GM15510 (cell line): ENCODE results near the gene ACAP3.

ENCODE experiments used
- POLR2A ChIP-seq: IDR thresholded peaks from 3 replicates; pipeline ENCODE4 v1.6.1; 2011; ENCODE audit warnings: borderline replicate concordance; ENCODE audit not compliant: insufficient read length; ENCODE audit errors: extremely low read depth

Gene ACAP3

DNA sequence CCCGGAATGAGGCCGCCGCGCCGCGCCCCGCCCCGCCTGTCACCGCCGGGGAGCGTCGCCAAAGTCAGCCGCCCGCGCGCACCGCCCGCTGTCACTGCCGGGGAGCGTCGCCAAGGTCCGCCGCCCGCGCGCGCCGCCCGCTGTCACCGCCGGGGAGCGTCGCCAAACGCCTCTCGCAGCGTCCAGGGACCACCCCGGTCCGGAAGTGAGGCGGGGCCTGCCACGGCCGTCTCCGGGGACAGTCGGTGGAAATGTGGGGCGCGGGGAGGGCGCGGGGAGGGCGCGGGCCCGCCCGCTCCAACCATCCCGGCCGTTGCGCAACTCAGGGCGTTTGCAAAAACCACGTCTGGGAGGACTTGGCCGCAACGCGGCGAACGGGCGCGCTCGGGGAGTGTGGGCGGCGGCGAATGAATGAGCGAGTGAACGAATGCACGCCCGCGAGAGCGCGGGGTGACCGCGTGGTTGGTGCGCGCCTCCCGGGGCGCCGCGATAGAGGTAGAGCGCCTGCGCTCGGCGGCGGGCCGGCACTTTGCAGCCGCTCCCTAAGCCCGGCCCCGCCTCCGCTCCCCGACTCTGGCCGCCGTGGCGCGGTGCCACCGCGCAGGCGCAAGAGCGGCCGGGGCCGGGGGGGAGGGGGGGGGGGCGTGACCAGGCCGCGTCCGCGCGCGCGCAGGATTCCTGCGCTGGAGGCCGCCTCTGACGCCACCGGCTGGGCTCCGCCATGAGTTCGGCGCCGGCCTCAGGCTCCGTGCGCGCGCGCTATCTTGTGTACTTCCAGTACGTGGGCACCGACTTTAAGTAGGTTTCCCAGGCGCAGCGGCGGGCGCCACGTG, at the start of gene ACAP3, which contains the start of gene PUSL1:
ACAP3 (minus strand) TSS at position 8 of the 833 bp plus-strand sequence. CDS start 115 bp downstream, outside the sequence.
PUSL1 (plus strand) TSS at position 675 of the 833 bp plus-strand sequence; CDS start at position 722, 47 bp downstream.
- TF ChIP-seq POLR2A: peak; percentile 75

DNA sequence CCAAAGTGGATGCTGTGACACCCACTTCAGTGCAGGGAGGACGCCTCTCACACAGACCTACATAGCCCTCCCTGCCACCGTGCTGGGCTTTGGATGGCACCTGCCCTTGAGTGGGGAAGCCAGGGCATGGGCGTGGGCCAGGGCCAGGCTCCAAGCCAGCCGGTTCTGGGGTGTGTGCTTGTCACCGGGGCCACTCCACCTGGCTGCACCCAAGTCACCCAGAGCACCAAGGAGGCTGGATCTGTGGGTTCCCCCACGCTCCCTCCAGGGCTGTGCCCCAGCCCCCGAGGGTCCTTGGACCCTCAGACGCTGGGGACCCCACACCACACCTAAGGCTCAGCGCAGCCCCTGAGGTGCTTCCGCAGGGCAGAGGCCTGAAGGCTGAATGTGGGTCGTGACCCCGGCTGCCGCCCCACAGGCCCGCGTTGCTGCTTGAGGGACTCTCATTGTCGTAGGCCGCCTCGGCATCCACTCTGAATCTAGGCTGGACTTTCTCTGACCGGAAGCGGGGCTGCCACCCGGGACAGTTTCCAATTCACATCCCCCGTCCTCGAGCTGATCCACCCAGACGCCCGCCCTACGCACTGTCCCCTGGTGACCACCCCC, 49.2 kb upstream of the ACAP3 start:
- no peak for TF ChIP-seq POLR2A

GRCh38 chr1:1356166-1356795, 48.6 kb upstream of the ACAP3 start:
- TF ChIP-seq POLR2A: no peak

- TF ChIP-seq POLR2A: no peak
Observed at GRCh38 chr1:1355416-1355815, 47.7 kb upstream of the ACAP3 start.

DNA sequence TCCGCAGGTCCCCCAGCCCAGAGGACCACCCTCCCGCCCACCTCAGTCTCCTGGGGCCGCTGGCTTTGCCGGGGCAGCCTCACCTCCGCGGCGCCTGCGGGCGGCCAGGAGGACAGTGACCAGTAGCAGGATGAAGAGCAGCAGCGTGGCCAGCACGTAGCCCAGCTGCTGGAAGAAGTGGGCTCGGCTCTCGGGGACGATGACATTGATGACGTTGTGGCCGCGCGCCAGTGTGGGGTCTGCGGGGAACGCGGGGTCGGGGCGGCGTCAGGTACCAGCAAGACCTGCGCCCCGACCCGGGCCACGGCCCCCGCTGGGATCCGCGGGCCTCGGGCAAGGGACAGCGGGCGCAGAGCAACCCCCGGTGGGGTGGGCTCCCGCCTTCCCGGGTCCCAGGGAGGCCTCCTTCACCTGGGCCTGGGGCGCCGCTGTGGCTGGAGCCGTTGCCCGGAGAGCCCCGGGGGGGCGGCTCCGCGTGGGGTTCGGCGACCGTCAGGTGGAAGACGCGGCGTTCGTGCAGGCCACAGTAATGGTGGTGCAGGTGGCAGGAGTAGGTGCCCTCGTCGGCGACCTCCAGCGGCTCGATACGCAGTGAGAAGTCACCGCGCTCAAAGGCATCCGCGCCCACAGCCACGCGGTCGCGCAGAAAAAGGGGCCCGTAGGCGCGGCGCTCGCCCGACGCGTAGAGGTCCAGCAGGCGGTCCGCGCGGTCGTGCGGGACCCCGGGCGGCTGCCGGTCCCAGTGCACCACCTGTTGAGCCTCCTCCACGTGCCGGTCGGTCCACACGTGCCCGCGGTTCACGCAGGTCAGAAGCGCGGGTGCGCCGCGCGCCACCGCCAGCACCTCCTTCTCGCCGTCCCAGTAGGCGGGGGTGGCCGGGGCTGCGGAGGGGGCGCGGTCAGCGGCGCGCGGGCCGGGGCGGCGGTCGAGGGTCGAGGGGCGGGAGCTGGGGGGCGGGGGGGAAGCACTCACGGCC, 46.8 kb upstream of the ACAP3 start:
- peak; percentile 20 for TF ChIP-seq POLR2A

DNA sequence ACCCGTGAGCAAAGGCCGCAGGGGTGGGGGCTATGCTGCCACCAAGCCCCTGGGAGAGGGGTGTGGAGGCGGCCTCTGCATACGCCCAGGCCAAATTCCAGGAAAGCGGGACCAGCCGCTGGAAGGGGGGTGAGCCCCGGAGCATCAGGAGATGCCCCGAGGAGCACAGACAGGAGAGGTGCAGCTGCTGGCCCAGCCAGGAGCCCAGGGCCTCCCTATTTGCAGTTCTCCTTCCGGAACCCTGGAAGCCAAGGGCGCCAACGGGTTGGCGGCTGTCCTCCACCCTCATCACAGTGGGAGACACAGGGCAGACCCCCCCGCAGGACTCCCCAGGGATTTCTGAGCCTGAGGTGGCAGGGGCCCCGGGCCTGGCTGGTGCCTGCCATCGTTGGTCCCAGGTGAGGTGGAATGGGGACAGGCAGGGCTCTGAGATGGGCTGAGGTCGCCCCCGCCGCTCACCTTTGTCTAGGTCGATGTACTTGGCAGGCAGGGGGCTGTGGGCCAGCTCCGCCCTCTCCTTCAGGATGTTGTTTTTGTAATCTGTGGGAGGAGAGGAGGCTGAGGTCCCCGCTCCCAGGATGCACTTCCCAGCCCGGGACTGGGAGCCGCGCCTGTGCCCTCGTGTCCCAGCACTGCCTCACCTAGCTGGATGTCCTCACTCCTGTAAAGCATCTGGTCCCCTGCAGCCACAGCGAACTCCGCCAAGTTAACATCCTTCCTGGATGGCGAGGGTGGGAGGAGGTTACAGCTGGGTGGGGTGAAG, 45.8 kb upstream of the ACAP3 start:
- no peak for TF ChIP-seq POLR2A

GRCh38 chr1:1352786-1353388, 45.2 kb upstream of the ACAP3 start:
- no peak for TF ChIP-seq POLR2A

DNA sequence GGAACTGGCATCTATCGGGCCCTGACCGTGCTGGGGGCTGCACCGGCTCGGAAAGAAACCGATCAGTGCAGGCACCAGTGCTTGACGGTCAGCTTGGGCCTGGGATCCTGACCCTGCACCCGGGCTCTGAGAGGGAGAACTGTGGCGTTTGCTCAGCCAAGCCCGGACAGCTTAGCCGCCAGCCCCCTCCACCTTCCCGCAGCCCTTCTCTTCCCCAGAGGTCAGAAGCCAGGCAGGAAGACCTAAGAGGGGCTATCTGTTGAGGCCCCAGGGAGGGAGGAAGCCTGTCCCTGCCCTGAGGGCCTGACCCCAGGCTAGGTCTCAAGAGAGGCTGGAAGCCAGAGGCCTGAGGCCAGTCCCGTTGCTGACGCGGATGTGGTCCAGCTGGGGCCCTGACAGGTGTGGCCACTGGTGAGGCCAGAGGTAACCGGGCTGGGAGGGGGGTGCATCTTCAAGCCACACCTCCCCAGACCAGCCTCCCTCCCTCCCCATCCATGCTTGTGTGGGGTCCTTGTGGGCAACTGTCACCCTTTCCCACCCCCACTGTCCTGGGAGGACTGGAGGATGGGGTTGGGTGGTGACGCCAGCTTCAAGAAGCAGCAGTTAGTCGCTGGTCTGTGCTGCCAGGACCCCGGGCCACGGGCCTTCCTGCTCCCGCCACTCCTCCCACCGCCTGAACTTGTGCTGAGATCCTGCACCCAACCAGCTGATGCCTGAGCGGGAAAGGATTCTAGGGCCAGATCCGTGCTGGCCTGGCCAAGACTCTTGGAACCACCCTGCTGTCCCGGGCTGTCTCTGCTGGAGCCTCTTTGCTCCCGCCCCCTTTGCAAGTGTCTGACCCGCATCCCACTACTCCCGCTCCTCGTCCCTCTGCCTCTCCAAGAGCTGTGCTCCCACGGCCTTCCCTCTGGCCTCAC, 44.0 kb upstream of the ACAP3 start:
- TF ChIP-seq POLR2A: no peak

- peak; percentile 83 for TF ChIP-seq POLR2A
Observed at GRCh38 chr1:1349256-1350012, 41.7 kb upstream of the ACAP3 start, which contains the start of gene DVL1. Gene DVL1 (minus strand): TSS chr1:1349418. CDS start chr1:1349065, 353 bp downstream.

- TF ChIP-seq POLR2A: no peak
Observed at GRCh38 chr1:1348420-1349255, 40.9 kb upstream of the ACAP3 start.
